ENCODE measurements around the gene DYNLT2B.

The DYNLT2B gene

DNA sequence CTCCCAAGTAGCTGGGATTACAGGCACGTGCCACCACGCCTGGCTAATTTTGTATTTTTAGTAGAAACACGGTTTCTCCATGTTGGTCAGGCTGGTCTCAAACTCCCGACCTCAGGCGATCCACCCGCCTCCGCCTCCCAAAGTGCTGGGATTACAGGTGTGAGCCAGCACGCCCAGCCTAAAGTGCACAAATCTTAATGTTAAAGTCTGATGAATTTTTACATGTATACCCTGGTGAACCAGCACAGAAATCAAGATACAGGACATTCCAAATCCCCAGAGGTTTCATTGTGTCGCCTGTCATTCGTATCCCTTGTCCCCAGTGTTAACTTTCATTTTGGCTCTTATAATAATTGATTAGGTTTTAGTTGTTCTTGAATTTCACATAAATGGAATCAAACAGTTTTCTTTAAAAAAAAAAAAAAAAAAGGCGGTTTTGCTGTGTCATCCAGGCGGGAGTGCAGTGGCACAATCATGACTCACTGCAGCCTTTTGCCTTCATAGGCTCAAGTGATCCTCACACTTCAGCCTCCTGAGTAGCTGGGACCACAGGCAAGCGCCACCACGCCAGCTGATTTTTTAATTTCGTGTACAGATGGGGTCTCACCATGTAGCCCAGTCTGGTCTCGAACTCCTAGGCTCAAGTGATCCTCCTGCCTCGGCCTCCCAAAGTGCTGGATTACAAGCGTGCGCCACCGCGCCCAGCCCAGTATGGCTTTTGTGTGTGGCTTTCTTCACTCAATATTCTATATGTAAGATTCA lies 21.6 kb upstream of the DYNLT2B start:
- TF ChIP-seq POLR2AphosphoS5 (IDR thresholded peaks at IDR 0.05; ENCODE audit: low read depth, low read length) (no peak), TAF1 (IDR thresholded peaks at IDR 0.05; ENCODE audit: borderline replicate concordance, insufficient read depth, low read length) (no peak), FOXP2 (optimal IDR thresholded peaks at IDR 0.05; ENCODE audit: borderline replicate concordance, extremely low read depth, extremely low read length, insufficient read depth) (no peak), SIN3A (IDR thresholded peaks at IDR 0.05; ENCODE audit: borderline replicate concordance, insufficient read depth, low read length) (no peak)
- TF ChIP-seq, protein P1, sequence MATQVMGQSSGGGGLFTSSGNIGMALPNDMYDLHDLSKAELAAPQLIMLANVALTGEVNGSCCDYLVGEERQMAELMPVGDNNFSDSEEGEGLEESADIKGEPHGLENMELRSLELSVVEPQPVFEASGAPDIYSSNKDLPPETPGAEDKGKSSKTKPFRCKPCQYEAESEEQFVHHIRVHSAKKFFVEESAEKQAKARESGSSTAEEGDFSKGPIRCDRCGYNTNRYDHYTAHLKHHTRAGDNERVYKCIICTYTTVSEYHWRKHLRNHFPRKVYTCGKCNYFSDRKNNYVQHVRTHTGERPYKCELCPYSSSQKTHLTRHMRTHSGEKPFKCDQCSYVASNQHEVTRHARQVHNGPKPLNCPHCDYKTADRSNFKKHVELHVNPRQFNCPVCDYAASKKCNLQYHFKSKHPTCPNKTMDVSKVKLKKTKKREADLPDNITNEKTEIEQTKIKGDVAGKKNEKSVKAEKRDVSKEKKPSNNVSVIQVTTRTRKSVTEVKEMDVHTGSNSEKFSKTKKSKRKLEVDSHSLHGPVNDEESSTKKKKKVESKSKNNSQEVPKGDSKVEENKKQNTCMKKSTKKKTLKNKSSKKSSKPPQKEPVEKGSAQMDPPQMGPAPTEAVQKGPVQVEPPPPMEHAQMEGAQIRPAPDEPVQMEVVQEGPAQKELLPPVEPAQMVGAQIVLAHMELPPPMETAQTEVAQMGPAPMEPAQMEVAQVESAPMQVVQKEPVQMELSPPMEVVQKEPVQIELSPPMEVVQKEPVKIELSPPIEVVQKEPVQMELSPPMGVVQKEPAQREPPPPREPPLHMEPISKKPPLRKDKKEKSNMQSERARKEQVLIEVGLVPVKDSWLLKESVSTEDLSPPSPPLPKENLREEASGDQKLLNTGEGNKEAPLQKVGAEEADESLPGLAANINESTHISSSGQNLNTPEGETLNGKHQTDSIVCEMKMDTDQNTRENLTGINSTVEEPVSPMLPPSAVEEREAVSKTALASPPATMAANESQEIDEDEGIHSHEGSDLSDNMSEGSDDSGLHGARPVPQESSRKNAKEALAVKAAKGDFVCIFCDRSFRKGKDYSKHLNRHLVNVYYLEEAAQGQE (IDR thresholded peaks at IDR 0.05; ENCODE audit: insufficient read depth in 1 of 2, low read depth in 2 of 2, low read length in 2 of 2): no peak

DNA sequence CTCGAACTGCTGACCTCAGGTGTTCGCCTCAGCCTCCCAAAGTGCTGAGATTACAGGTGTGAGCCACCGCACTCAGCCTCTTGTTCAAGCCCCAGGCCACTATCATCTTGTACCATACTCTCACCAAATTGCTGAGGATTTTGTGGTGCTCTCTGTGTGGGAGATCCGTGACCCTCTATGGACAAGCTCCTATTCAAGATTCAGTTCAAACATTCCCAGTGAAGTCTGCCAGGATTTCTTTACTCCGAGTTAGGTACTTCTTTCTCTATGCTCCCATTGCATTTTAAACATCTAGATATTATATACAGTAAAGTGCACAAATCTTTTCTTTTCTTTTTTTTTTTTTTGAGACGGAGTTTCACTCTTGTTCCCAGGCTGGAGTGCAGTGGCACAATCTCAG lies 21.0 kb upstream of the DYNLT2B start:
- no peak for TF ChIP-seq TAF1 (IDR thresholded peaks at IDR 0.05; ENCODE audit: borderline replicate concordance, insufficient read depth, low read length)
- TF ChIP-seq, protein P1 (IDR thresholded peaks at IDR 0.05; ENCODE audit: insufficient read depth in 1 of 2, low read depth in 2 of 2, low read length in 2 of 2): no peak
- no peak for TF ChIP-seq POLR2AphosphoS5 (IDR thresholded peaks at IDR 0.05; ENCODE audit: low read depth, low read length)
- TF ChIP-seq FOXP2 (optimal IDR thresholded peaks at IDR 0.05; ENCODE audit: borderline replicate concordance, extremely low read depth, extremely low read length, insufficient read depth): no peak
- TF ChIP-seq SIN3A (IDR thresholded peaks at IDR 0.05; ENCODE audit: borderline replicate concordance, insufficient read depth, low read length): no peak

DNA sequence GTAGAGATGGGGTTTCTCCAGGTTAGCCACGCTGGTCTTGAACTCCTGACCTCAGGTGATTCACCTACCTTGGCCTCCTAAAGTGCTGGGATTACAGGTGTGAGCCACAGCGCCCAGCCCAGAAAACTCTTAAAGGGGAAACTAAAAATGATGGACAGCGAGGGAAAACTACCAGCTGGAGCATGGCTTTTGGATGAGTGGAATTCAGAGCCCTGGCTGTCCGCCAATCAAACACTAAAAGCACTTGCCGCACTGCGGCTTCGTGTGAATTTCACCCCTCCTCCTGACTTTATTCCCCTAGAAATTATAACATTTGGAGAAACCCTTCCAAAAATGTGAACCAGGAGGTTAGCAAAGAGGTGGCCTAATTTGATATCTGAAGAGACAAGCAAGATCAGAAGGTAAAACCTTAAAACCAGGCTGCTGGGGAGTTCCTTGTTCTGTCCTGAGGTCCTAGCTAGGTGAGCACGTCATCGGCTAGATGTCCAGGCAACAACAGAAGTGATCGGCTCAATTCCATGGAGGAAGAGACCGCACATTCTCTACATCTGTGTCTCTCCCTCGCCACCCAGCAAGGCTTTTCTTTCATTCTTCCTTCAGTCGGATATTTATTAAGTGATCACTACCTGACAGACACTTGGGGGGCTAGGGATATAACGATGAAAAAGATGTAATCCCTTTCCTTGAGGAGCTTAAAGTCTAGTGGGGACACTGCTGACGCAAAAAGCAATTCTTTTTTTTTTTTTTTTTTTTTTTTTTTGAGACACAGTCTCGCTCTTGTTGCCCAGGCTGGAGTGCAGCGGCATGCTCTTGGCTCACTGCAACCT lies 18.5 kb upstream of the DYNLT2B start:
- no peak for TF ChIP-seq FOXP2 (optimal IDR thresholded peaks at IDR 0.05; ENCODE audit: borderline replicate concordance, extremely low read depth, extremely low read length, insufficient read depth)
- TF ChIP-seq TAF1 (IDR thresholded peaks at IDR 0.05; ENCODE audit: borderline replicate concordance, insufficient read depth, low read length): no peak
- TF ChIP-seq SIN3A (IDR thresholded peaks at IDR 0.05; ENCODE audit: borderline replicate concordance, insufficient read depth, low read length): no peak
- no peak for TF ChIP-seq POLR2AphosphoS5 (IDR thresholded peaks at IDR 0.05; ENCODE audit: low read depth, low read length)
- TF ChIP-seq, protein P1 (IDR thresholded peaks at IDR 0.05; ENCODE audit: insufficient read depth in 1 of 2, low read depth in 2 of 2, low read length in 2 of 2): no peak

DNA sequence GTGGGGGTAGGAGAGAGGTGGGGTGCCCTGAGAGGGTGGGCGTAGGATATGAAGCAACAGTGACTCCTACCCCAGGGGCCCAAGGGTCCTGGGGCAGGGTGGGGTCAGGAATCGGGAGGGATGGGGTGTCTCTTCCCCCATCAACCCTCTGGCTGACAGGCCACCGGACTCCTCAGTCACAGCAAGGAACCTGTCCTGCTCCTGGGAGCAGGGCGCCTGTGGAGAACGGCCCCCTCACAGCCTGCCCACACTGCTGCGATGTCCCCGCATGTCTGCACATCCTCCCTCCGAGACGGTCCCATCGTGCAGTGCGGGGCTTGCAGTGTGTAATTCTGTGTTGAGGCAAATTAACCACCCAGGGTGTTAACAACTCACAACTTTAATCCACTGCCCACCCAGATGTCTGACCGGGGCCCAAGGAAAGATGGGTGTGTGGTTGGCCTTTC lies 17.5 kb upstream of the DYNLT2B start:
- TF ChIP-seq FOXP2 (optimal IDR thresholded peaks at IDR 0.05; ENCODE audit: borderline replicate concordance, extremely low read depth, extremely low read length, insufficient read depth) (no peak), POLR2AphosphoS5 (IDR thresholded peaks at IDR 0.05; ENCODE audit: low read depth, low read length) (no peak), TAF1 (IDR thresholded peaks at IDR 0.05; ENCODE audit: borderline replicate concordance, insufficient read depth, low read length) (no peak), SIN3A (IDR thresholded peaks at IDR 0.05; ENCODE audit: borderline replicate concordance, insufficient read depth, low read length) (no peak)
- TF ChIP-seq, protein P1 (IDR thresholded peaks at IDR 0.05; ENCODE audit: insufficient read depth in 1 of 2, low read depth in 2 of 2, low read length in 2 of 2): no peak
